Panc1 (cell line): ENCODE data around the gene LOXL3. TPM values are rescaled to one million over a fixed set of nuclear protein-coding genes. Genes with fewer than 3 reads are reported as not detected.
A peak's percentile ranks its signal among the peaks of the same experiment; 100 is the strongest.

Experiments
- ATAC-seq: fragments of 200-7000 bp; cut with Tn5 transposase; 2 replicates; pipeline ENCODE4 v1.9.1; 2020; ENCODE audit warnings: mild to moderate bottlenecking, moderate library complexity
- BruUV-seq: library from RNA; stranded (reverse); fragments of 400-500 nt; replicated peaks from 2 replicates; lab custom pipeline; 2021; lab: Mats Ljungman, UMichigan
- CTCF ChIA-PET: fragments of 300-600 bp; sonication (Branson Sonifier 250); formaldehyde crosslinking; loops from one replicate; lab custom pipeline; 2022; ENCODE audit warnings: antibody characterized with exemption; lab: Charles Lee
- POLR2A ChIA-PET: fragments of 300-600 bp; sonication (Branson Sonifier 250); formaldehyde crosslinking; loops from one replicate; lab custom pipeline; 2022; ENCODE audit warnings: antibody characterized with exemption; lab: Charles Lee
- DNase-seq: peaks from one replicate; pipeline ENCODE4 v3.0.0-alpha.2; 2010; ENCODE audit warnings: low read depth, low spot score
- H3K27ac ChIP-seq: 2 replicates; pipeline ENCODE4 v1.5.1; 2011; ENCODE audit warnings: mild to moderate bottlenecking, low read length, inconsistent platforms
- H3K27me3 ChIP-seq: fragments of 200-500 bp; sonication (Bioruptor generic); 2 replicates; pipeline ENCODE4 v1.6.0; 2014; ENCODE audit warnings: low read length, inconsistent platforms; ENCODE audit not compliant: control insufficient read depth, insufficient read depth
- H3K36me3 ChIP-seq: fragments of 200-500 bp; sonication (Bioruptor generic); 2 replicates; pipeline ENCODE4 v1.5.1; 2014; ENCODE audit warnings: inconsistent platforms, mild to moderate bottlenecking, low read length, moderate library complexity; ENCODE audit not compliant: control insufficient read depth, insufficient read depth
- H3K4me1 ChIP-seq: 2 replicates; pipeline ENCODE4 v1.5.1; 2011; ENCODE audit warnings: inconsistent platforms, mild to moderate bottlenecking, low read length, moderate library complexity; ENCODE audit not compliant: control insufficient read depth, insufficient read depth
- H3K4me3 ChIP-seq, 2 experiments: 2 replicates each; pipeline ENCODE4 v1.5.1; 2011 to 2012; ENCODE audit warnings: low read depth in 2 of 2, low read length in 2 of 2, mild to moderate bottlenecking in 2 of 2, inconsistent platforms in 1 of 2, moderate library complexity in 1 of 2
- H3K9me3 ChIP-seq: fragments of 200-500 bp; sonication (Bioruptor generic); 2 replicates; pipeline ENCODE4 v1.5.1; 2014; ENCODE audit warnings: low read depth, mild to moderate bottlenecking, inconsistent platforms, low read length, moderate library complexity; ENCODE audit not compliant: control insufficient read depth, insufficient read depth
- CTCF ChIP-seq: fragments of 450-650 bp; IDR thresholded peaks from 2 replicates; pipeline ENCODE4 v1.5.1; 2017; ENCODE audit warnings: mild to moderate bottlenecking
- POLR2AphosphoS5 ChIP-seq: IDR thresholded peaks from 2 replicates; pipeline ENCODE4 v1.6.1; 2012; ENCODE audit warnings: mild to moderate bottlenecking, low read depth, low read length, moderate library complexity
- REST ChIP-seq, 2 experiments: IDR thresholded peaks; 2 replicates each; pipeline ENCODE4 v1.6.1; 2011 to 2012; ENCODE audit warnings: low read depth in 2 of 2, control low read depth in 1 of 2, low read length in 1 of 2, mild to moderate bottlenecking in 1 of 2, moderate library complexity in 1 of 2; ENCODE audit not compliant: insufficient read depth in 1 of 2
- SIN3A ChIP-seq: IDR thresholded peaks from 2 replicates; pipeline ENCODE4 v1.6.1; 2012; ENCODE audit warnings: low read depth, mild to moderate bottlenecking, low read length, moderate library complexity, borderline replicate concordance; ENCODE audit not compliant: insufficient read depth
- TCF7L2 ChIP-seq: IDR thresholded peaks from 2 replicates; pipeline ENCODE4 v1.6.1; 2011; ENCODE audit warnings: mild to moderate bottlenecking, low read depth, low read length, inconsistent platforms
- in situ Hi-C: cut with HindIII; loops from 2 replicates; pipeline ENCODE4 v1.10.0; 2016; ENCODE audit warnings: low sequenced_read_pairs, low pct_unique_long_range_greater_than_20kb
- intact Hi-C: fragments of 100-400 bp; cut with micrococcal nuclease; formaldehyde crosslinking; loops from one replicate; pipeline ENCODE4 v1.10.0; 2022; ENCODE audit not compliant: unreplicated experiment
- total RNA-seq: library from RNA; stranded (reverse); gene quantifications from one replicate; pipeline ENCODE4 v1.2.1, GENCODE V29; 2021; ENCODE audit not compliant: unreplicated experiment

Gene LOXL3
- total RNA-seq, 1 experiment from 2014 or later, result 1.0 TPM

GRCh38 chr2:74512744-74513604 lies 40.8 kb downstream of the LOXL3 start:
- intact Hi-C loops (no loop called here), in situ Hi-C loops (no loop called here)
- no TSS peak for BruUV-seq
- no peak for ATAC-seq
- DNase-seq, result no peak
- Histone ChIP-seq H3K36me3 (peaks cover under 1% of the 10 kb centered on the region; the same call in 1 of the 2 replicates), H3K9me3 (no peaks in the 10 kb centered on the region), H3K27me3 (no peaks in the 10 kb centered on the region), H3K27ac (no peak overlapping the region), H3K4me3 (peak overlapping the region in 1 of 2 experiments; percentile 37; a peak in 1 of 4 replicates), H3K4me1 (peaks cover 4% of the 10 kb centered on the region)
- POLR2A ChIA-PET, result no interaction called here
- TF ChIP-seq CTCF (no peak), SIN3A (no peak), TCF7L2 (no peak), REST (IDR thresholded peaks at IDR 0.05; ENCODE audit: insufficient read depth in 1 of 2, low read depth in 2 of 2, low read length in 1 of 2) (no peak)
- CTCF ChIA-PET, result no interaction called here

GRCh38 chr2:74511104-74511989 lies 42.4 kb downstream of the LOXL3 start:
- Histone ChIP-seq H3K27me3 (no peaks in the 10 kb centered on the region), H3K9me3 (no peaks in the 10 kb centered on the region), H3K36me3 (peaks cover 4% of the 10 kb centered on the region; the same call in 1 of the 2 replicates), H3K4me1 (peaks cover 4% of the 10 kb centered on the region), H3K27ac (no peak overlapping the region), H3K4me3 (no peak overlapping the region)
- no TSS peak for BruUV-seq
- TF ChIP-seq CTCF (no peak), REST (IDR thresholded peaks at IDR 0.05; ENCODE audit: insufficient read depth in 1 of 2, low read depth in 2 of 2, low read length in 1 of 2) (no peak), TCF7L2 (no peak), SIN3A (no peak), POLR2AphosphoS5 (no peak)
- DNase-seq (no peak), ATAC-seq (no peak)
- in situ Hi-C loops (no loop called here), intact Hi-C loops (no loop called here)
- POLR2A ChIA-PET, result no interaction called here
- CTCF ChIA-PET, result no interaction called here
